MCF 10A (cell line): ENCODE data around the gene PCDH15. TPM values are rescaled to one million over a fixed set of nuclear protein-coding genes. Genes with fewer than 3 reads are reported as not detected.

Experiments
- BruUV-seq: library from RNA; stranded (reverse); fragments of 400-500 nt; replicated peaks from 2 replicates; lab custom pipeline; 2021; lab: Mats Ljungman, UMichigan
- CTCF ChIA-PET: fragments of 300-600 bp; sonication (Branson Sonifier 250); formaldehyde crosslinking; extraction: SDS; loops from one replicate; lab custom pipeline; 2021; ENCODE audit warnings: antibody characterized with exemption, inconsistent platforms; lab: Yijun Ruan, JAX
- POLR2A ChIA-PET: fragments of 300-600, 350-650 bp; sonication (Branson Sonifier 250); formaldehyde crosslinking; extraction: SDS; loops from one replicate; lab custom pipeline; 2020; ENCODE audit warnings: antibody characterized with exemption, inconsistent platforms; lab: Yijun Ruan, JAX
- DNase-seq: peaks from one replicate; pipeline ENCODE4 v3.0.0-alpha.2; 2018; ENCODE audit not compliant: unreplicated experiment
- H3K27ac Mint-ChIP-seq: one replicate; pipeline ENCODE4 v1.8.0; 2022; ENCODE audit warnings: mild to moderate bottlenecking, low read depth, mixed read lengths; ENCODE audit not compliant: unreplicated experiment
- H3K27me3 Mint-ChIP-seq: one replicate; pipeline ENCODE4 v1.8.0; 2022; ENCODE audit warnings: mixed read lengths; ENCODE audit not compliant: insufficient read depth, unreplicated experiment
- H3K36me3 Mint-ChIP-seq: one replicate; pipeline ENCODE4 v1.8.0; 2022; ENCODE audit warnings: mild to moderate bottlenecking, moderate library complexity, mixed read lengths; ENCODE audit not compliant: insufficient read depth, unreplicated experiment
- H3K4me1 Mint-ChIP-seq: one replicate; pipeline ENCODE4 v1.8.0; 2022; ENCODE audit warnings: mixed read lengths; ENCODE audit not compliant: insufficient read depth, unreplicated experiment
- H3K4me3 Mint-ChIP-seq: one replicate; pipeline ENCODE4 v1.8.0; 2022; ENCODE audit warnings: mild to moderate bottlenecking, moderate library complexity, mixed read lengths; ENCODE audit not compliant: unreplicated experiment
- H3K9me3 Mint-ChIP-seq: one replicate; pipeline ENCODE4 v1.8.0; 2022; ENCODE audit warnings: mixed read lengths; ENCODE audit not compliant: unreplicated experiment
- CTCF ChIP-seq: fragments of 200-600 bp; IDR thresholded peaks from one replicate; pipeline ENCODE4 v1.8.0; 2022; ENCODE audit warnings: antibody characterized with exemption, mild to moderate bottlenecking; ENCODE audit not compliant: unreplicated experiment
- intact Hi-C: fragments of 100-400 bp; cut with micrococcal nuclease; formaldehyde crosslinking; loops from 2 replicates; pipeline ENCODE4 v1.14.1; 2022
- total RNA-seq: library from RNA; stranded (reverse); gene quantifications from 2 replicates; pipeline ENCODE4 v1.2.3, GENCODE V29; 2022

Gene PCDH15
- total RNA-seq, 1 experiment from 2014 or later: not detected

- TF ChIP-seq CTCF: no peak
- DNase-seq: no peak
- no peaks in the 10 kb centered on the region for H3K9me3 Mint-ChIP-seq
- no peak overlapping the region for H3K4me3 Mint-ChIP-seq
- no peaks in the 10 kb centered on the region for H3K36me3 Mint-ChIP-seq
- H3K27ac Mint-ChIP-seq: no peak overlapping the region
- no TSS peak for BruUV-seq
- peaks cover 11% of the 10 kb centered on the region for H3K27me3 Mint-ChIP-seq
- no peaks in the 10 kb centered on the region for H3K4me1 Mint-ChIP-seq
- ChIA-PET CTCF (no interaction called here), POLR2A (no interaction called here)
- intact Hi-C loops: no loop called here
These were observed 109.7 kb downstream of the PCDH15 start for GRCh38 chr10:54691331-54691730.

- no TSS peak for BruUV-seq
- POLR2A ChIA-PET: no interaction called here
These were observed 118.5 kb downstream of the PCDH15 start for GRCh38 chr10:54682554-54682953.

GRCh38 chr10:54681136-54681535, 119.9 kb downstream of the PCDH15 start:
- H3K36me3 Mint-ChIP-seq: no peaks in the 10 kb centered on the region
- no peak for TF ChIP-seq CTCF
- no peaks in the 10 kb centered on the region for H3K4me1 Mint-ChIP-seq
- no peaks in the 10 kb centered on the region for H3K9me3 Mint-ChIP-seq
- BruUV-seq: no TSS peak
- intact Hi-C loops: no loop called here
- DNase-seq: no peak
- CTCF ChIA-PET: interaction anchor here (0.6 to 1.8 kb wide), 2 partner anchors 120 to 584 kb away, joined by 3 read pairs; partner anchors contain the start of gene PCDH15
- POLR2A ChIA-PET: no interaction called here
- no peak overlapping the region for H3K27ac Mint-ChIP-seq
- H3K4me3 Mint-ChIP-seq: no peak overlapping the region
- H3K27me3 Mint-ChIP-seq: peaks cover 44% of the 10 kb centered on the region

More at GRCh38 chr10:54682554-54682953, 118.5 kb downstream of the PCDH15 start:
- intact Hi-C loops: no loop called here
- Mint-ChIP-seq H3K4me3 (no peak overlapping the region), H3K4me1 (no peaks in the 10 kb centered on the region), H3K27me3 (peaks cover 38% of the 10 kb centered on the region), H3K36me3 (no peaks in the 10 kb centered on the region), H3K9me3 (no peaks in the 10 kb centered on the region), H3K27ac (no peak overlapping the region)
- no peak for DNase-seq
- CTCF ChIA-PET: interaction anchor here (0.6 to 1.8 kb wide), 2 partner anchors 119 to 548 kb away, joined by 3 to 4 read pairs; partner anchors contain the start of gene PCDH15
- TF ChIP-seq CTCF: no peak

GRCh38 chr10:54667136-54667535, 133.9 kb downstream of the PCDH15 start:
- Mint-ChIP-seq H3K9me3 (no peaks in the 10 kb centered on the region), H3K4me3 (no peak overlapping the region), H3K36me3 (no peaks in the 10 kb centered on the region), H3K27ac (no peak overlapping the region), H3K4me1 (no peaks in the 10 kb centered on the region), H3K27me3 (peaks cover 63% of the 10 kb centered on the region)
- ChIA-PET CTCF (interaction anchor here (0.9 kb wide), 1 partner anchor 54 kb away, joined by 6 read pairs; no protein-coding TSS in a partner anchor), POLR2A (no interaction called here)
- DNase-seq: no peak
- no TSS peak for BruUV-seq
- intact Hi-C loops: no loop called here
- TF ChIP-seq CTCF: no peak
